Stimulated activated CD4-positive, alpha-beta T cell treated with anti-CD3 and anti-CD28 coated beads, Interleukin-1b, Interleukin-23, amount 100 ng/mL, for 1 hour (primary cell): ENCODE data around the gene MED16.
A peak's percentile ranks its signal among the peaks of the same experiment; 100 is the strongest.

ENCODE experiments used
- DNase-seq, 2 donors: peaks; one replicate each; pipeline ENCODE4 v3.0.0-alpha.2; 2020; ENCODE audit warnings: low read depth in 2 of 2

Gene MED16

DNA sequence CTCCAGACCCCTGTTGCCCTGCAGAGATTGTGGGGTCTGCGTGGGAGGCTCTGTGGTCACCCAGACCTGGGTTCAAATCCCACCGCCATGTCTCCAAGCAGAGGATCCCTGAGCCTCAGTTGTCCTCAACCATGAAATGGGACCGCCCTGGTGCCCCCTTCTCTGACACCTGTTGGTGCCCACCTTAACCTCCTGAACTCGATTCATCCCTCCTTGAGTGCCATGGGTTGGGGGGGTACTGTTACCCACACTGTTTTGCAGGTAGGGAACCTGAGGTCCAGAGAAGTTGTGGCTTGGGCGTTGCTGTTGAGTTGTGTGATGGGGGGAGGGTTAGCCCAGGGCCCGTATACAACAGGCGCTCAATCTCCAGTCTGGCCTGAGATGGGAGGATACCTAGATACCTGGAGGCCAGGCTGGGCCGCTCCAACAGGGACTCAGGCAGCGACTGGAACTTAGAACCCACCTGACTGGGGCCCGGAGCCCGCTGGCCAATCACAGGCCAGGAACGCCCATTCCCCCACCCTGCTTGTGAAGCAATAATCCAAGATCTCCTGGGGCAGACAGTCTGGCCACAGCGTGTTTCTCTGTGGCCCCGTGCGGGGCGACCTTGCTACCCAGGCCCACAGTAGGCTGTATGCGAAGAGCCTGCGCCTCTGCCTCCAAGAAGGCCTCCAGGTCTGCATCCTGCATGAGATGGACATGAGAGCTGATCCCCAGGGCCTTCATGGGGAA, 35.6 kb upstream of the MED16 start:
- DNase-seq, result no peak

DNA sequence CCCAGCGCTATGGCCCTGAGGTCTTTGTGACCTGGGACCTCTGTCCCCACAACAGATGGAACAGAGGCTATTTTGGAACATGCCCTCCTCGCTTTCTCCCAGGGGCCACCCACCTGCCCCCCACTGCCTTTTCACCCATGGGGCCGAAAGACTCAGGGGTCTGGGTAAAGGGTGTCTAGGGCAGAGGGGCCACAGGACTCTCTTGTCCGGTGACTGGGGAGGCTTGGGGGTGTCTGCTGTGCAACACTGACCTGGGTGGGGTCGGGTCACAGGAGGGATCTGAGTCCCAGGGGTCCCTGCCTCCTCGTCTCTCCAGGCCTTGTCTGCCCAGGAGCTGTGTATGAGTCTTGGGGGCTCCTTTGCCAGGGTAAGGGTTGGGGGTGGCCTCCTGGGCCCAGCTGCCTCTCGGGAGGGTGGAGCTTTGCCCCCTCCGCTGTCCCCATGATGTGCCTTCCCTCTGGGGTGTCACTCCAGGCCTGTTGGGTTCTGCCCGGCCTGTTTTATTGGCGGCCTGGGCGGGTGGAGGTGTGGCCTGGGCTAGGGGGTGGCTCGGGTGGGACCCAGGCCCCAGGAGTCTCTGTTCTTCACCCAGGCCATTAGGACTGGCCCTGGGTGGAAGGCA, 34.9 kb upstream of the MED16 start:
- DNase-seq, result no peak

DNA sequence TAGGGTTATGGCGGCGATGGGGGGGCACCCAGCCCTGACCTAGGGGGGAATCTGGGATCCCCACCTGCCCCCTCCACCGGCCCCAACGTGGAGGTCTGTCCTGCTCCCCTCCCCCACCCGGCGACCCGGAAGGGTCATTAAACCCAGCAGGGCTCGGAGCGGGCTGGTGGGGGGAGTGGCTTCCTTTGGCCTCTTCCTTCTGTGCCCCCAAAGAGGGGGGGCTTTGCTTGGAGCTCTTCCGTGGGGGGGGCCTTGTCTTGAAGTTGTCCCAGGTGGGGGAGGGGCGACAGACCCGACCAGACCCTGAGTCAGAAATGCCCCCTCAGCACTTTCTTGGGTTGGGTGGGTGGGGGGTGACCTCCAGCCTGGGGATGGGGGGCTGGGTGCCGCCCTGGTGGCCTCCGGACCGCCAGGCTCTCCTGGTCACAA, 34.4 kb upstream of the MED16 start:
- DNase-seq, result no peak

DNA sequence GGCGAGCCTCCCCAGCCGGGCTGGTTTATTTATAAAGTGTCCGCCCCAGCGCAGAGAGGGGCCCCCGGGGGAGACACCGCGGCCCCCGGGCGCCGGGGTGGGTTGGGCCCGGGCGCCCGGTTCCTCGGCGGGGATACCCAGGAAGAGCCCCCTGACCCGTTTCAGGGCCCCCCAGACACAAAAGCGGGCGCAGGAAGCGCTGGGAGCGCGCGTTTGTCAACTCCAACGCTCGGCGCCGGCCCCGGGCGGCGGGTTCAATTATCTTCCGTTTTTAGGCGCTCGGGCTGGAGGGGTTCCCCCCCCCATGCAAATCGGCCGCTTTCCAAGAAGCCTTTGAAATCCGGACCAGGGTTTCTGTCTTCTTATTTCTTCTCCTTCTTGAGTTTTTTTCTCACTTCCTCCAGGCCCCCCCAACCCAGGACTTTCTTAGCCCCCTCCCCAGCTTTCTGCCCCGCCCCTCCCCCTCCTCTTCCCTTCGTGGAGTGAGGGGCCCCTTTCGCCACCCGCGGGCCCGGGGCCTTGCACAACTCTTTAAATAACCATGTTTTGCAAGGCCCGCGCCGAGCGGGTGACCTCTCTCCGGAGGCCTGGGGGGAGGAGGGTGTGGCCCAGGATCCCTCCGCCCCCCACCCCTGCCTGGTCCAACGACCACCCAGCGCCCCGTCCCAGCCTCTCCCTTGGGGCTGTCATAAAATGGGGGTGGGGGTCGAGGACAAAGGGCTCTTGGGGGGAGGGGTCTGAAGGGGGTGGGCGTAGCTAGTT, 33.8 kb upstream of the MED16 start:
- no peak for DNase-seq

DNA sequence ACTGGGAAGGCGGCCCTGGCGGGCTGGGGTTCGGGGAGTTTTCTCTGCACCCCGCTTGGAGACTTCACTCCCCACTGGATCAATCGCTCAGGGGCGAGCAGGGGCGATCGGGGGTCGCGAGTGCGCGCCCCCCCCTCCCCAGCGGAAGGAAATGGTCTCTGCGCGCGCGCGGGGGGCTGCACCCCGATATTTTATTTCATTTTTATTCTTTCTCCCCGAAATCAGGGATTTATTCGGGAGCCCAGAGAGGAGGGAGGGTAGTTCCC, 33.3 kb upstream of the MED16 start:
- no peak for DNase-seq

DNA sequence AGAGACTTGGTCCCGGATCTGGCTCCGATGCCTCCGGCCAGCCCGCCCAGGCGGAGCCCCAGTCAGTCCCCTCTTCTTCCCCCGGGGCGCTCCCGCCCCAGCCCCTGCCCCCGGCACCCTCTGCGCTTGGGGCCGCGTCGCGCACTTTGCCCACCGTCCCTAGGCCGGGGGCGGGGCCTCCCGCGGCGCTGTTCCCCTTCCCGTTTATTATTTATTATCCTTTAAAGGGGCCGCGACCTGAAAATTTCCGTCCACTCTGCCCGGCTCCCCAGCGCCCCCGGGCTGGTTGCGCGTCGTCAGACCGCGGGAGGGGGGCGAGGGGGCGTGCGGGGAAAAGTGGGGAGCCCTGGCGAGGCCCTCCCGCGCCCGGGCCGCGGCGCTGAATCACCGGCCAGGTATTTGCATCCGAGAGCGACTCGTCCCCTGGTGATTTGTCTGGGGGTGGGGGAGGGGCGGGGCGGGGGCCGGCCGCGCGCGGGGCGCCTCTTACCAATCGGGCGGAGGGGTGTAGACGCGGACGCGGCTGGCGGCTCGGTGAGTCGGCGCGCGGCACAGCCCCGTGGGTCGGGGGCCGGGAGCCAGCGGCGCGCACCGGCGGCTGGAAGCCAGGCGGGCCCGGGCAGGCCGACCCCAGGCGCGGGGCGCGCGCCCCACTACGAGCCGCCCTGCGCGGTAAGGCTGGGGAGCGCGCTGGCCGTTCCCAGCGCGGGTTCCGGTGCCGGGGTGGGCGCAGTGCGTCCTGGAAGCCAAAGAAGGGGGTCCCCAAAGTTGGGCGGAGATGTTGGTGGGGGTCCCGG, 32.7 kb upstream of the MED16 start, which contains the start of gene ARID3A:
Gene ARID3A, plus strand, starts transcription at position 510 of the 797 bp plus-strand sequence. CDS start 3,494 bp downstream, outside the sequence.
- DNase-seq, result no peak

DNA sequence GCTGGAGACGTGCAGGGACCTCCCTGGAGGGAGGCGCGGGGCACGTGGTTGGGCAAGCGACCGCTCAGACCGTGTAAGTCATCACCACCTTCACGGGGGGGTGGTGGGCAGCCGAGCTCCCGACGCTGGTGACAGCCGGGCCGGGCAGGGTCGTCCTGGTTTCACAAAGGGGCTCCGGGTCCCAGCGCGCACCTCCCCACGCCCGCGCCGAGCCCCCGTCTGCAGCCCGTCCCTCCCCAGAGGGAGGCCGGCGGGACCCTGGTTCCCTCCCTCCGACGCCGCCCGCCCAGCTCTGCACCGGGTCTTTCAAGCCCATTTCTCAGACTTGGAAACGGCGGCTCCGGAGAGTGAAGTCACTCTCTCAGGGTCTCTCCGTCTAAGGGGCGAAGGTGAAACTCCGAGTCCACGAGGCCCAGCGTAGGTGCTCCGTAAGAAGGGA, 32.1 kb upstream of the MED16 start:
- DNase-seq, result no peak

DNA sequence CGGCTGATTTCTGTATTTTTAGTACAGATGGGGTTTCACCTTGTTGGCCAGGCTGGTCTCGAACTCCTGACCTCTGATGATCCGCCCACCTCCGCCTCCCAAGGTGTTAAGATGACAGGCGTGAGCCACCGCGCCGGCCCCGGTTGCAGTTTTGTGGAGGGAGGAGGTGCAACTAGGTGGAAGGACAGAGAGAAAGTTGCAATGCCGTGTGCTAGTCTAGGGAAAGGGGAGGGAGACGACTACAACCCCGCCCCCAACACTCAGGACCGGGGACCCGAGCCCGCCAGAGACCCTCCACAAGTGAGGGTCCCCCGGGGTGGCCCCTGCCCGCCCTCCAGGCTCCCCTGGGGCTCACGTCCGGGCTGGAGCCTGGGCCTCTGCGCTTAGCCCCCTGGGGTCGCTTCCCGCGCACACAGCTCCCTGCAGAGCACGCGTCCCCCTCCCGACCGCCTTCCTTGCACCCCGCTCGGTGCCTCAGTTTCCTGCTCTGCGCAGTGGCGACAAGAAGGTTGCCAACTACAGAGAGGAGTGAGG, 31.6 kb upstream of the MED16 start:
- no peak for DNase-seq

DNA sequence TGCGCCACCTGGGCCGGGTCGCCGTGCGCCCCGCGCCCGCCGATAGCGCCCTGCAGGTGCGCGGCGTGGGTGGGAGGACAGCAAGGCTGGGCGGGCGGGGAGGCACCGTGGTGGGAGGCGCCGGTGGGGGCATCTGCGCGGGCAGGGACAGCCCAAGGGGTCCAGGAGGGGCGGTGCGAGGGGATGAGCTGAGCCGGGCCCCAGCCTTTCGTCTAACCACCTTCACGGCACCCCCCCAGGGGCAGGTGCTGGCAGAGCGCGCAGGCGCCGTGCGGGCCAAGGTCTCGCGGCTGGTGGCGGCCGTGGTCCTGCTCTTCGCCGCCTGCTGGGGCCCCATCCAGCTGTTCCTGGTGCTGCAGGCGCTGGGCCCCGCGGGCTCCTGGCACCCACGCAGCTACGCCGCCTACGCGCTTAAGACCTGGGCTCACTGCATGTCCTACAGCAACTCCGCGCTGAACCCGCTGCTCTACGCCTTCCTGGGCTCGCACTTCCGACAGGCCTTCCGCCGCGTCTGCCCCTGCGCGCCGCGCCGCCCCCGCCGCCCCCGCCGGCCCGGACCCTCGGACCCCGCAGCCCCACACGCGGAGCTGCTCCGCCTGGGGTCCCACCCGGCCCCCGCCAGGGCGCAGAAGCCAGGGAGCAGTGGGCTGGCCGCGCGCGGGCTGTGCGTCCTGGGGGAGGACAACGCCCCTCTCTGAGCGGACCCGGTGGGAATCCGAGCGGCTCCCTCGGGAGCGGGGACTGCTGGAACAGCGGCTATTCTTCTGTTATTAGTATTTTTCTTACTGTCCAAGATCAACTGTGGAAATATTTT, 27.3 kb upstream of the MED16 start:
- peak in 1 of 2 donors; percentile 40 for DNase-seq

DNA sequence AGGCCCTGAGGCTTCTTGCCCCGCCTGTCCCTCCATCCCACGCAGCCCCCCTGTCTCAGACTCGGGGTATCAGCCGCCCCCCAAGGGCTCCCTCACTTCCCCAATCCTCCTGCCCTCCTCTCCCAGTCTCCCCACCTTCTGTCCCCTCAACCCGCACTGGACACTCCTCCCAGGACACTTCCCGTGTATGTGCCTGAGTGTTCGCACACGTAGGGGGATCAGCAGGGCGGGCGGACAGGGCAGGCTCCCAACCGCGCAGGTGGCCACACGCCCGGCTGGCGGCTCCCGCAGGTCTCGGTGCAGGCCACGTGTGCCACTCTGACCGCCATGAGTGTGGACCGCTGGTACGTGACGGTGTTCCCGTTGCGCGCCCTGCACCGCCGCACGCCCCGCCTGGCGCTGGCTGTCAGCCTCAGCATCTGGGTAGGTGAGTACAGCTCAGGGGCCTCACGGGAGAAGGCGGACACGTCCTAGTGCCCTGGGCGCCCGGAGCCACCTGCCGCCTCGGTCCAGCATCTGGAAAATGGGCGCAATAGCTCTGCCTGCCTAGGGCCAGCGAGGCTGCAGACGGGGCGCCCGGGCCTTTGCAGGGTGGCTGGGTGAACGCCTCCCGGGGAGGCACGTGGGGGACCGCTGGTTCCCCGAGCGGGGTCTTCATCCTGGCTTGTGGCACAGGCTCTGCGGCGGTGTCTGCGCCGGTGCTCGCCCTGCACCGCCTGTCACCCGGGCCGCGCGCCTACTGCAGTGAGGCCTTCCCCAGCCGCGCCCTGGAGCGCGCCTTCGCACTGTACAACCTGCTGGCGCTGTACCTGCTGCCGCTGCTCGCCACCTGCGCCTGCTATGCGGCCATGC, 26.4 kb upstream of the MED16 start:
- DNase-seq, result no peak

DNA sequence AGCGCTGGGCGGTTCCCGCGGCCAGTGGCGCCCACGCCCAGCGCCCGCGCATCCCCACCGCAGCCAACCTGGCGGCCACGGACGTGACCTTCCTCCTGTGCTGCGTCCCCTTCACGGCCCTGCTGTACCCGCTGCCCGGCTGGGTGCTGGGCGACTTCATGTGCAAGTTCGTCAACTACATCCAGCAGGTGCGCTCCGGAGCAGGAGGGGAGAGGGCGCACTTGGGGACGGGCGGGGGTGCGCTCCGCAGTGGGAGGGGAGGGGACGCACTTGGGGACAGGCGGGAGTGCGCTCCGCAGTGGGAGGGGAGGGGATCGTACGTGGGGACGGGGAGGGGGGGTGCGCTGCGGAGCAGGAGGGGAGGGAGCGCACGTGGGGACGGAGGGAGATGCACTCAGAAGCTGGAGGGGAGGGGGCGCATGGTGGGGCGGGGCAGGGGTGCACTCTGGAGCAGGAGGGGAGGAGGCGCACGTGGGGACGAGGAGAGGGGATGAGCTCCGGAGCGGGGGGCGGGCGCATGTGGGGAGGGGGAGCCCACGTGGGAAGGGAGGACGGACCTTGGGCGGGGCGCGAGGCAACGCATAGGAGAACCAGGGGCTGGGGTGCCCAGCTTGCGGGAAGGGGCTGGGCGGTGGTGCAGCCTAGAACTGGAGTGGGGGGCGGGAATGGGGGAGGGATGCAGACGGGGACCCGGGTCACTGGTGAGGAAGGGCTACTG, 25.7 kb upstream of the MED16 start:
- no peak for DNase-seq

DNA sequence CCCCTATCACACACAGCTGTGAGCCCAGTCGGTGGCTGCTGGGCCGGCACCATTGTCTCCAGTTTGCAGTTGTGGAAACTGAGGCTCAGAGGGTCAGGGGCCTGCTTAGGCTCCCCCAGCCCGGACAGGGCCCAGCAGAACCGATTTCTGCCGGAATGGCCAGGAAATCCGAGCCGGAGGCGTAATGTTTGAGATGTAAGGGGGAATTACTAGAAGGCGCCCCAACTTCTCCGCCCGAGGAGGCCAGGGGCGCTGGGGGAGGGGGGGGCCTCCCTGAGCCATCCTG, 25.1 kb upstream of the MED16 start:
- DNase-seq, result no peak

DNA sequence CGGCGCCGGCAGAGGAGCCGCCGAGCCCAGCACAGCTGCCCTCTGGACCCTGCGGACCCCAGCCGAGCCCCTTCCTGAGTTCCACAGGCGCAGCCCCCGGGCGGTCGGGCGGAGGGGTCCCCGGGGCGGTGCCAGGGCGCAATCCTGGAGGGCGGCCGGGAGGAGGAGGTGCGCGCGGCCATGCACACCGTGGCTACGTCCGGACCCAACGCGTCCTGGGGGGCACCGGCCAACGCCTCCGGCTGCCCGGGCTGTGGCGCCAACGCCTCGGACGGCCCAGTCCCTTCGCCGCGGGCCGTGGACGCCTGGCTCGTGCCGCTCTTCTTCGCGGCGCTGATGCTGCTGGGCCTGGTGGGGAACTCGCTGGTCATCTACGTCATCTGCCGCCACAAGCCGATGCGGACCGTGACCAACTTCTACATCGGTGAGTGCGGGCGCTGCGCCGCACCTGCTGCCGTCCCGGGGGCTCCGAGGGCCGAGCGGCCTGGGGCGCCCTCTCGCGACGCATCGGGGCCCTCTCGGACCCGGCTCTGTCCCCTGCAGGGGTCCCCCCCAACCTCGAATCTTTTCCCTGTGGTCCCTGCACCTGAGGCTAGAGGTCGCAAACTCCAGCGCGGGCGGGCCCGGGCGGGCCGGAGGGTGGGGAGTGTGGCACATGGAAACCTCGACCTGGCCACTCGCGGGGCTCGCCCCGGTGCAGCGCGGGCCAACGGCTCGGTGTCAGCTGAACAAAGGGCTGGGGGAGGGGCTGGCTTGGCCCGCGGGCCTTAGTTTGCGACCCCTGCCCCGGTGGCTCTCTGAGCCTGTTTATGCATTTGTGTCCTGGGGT, 24.6 kb upstream of the MED16 start, which contains the start of gene KISS1R:
Gene KISS1R, plus strand, starts transcription at position 11 of the 829 bp plus-strand sequence. Its CDS starts 170 bp downstream, at position 181.
- DNase-seq, result no peak

DNA sequence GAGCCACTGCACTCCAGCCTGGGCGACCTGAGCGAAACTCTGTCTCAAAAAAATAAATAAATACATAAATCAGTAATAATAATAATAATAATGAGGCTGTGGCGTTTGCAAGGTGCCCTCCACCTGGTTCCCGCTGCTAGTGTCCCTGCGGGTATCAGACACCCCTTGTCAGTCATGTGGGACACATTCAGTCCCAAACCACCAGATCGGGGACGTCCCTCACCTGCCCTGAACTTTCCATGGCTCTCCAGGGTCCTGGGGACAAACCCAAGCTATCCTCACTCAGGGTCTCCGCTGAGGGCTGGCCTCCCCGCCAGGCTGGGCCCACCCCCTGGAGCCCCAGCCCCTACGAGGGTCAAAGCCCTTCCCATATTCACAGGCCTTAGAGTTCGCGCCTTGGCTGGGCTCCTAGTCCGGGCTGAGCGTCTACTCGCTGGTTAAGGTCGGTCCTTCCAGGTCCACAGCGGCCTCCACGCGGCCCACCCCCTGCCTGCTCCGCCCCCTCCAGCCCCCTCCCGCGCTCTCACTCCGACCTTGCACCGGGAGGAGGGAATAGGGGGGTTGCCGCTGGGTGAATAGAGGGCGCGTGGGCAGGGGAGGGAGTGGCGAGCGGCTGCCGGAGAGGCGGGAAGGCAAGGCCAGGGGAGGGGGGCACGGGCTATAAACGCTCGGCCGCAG, 23.8 kb upstream of the MED16 start:
- DNase-seq, result no peak

DNA sequence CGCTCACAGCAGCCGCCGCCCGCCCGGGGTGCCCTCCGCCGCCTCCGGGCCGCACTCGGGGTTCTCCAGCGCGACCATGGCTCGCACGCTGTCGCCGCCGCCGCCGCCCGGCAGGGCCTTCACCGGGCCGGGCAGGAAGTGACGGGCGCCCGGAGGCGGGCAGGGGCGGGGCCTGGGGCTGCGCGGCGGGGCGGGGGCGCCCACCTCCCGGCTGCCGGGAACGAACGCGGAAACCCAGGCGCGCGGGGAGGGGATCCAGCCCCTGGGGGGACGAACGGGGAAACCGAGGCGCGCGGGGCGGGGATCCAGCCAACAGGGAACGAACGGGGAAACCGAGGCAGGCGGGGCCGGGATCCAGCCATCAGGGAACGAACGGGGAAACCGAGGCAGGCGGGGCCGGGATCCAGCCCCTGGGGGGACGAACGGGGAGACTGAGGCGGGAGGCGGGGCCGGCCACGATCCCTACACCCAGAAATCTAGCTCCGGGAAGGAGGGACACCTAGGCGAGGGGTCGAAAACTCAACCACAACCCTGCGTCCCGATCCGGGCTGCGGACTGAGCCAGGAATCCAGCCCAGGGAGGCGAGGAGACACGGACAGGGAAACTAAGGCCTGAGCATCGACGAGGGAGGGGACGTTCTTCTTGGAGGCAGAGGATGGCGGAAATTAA, 20.2 kb upstream of the MED16 start, which contains the start of gene R3HDM4:
Gene R3HDM4, minus strand, starts transcription at position 140 of the 669 bp plus-strand sequence. Its CDS starts 62 bp downstream, at position 78.
- DNase-seq, result peak; percentile 66 to 81

DNA sequence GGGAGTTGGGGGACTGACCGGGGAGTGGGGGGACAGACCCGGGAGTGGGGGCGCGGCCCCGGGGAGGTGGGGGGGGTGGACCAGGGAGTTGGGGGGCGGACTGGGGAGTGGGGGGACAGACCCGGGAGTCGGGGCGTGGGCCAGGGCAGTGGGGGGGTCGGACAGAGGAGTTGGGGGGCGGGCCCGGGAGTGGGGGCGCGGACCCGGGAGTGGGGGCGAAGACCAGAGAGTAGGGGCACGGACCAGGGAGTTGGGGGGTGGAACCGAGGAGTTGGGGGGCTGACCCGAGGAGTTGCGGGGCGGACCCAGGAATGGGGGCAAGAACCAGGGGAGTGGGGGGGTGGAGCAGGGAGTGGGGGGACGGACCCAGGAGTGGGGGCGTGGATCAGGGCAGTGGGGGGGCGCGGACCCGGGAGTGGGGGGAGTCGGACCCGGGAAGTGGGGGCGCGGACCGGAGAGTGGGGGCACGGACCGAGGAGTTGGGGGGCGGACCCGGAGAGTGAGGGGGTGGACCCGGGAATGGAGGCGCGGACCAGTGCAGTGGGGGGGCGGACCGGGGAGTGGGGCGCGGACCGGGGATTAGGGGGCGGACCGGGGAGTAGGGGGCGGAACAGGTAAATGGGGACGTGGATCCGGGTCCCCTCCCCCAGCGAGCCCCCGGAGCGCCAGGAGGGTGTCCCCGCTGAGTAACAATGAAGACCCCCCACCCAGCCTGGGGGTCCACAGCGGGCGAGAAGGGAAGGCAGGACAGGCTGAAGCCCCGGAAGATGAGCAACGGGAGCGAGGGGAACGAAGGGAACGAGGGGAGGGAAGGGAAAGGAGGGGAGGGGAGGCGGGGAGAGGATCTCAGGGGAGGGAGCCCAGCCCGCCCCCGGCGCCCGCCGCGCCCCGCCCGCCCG, 19.4 kb upstream of the MED16 start:
- DNase-seq, result no peak
